GM23248 (cell line): ENCODE measurements around the gene ACTL10.

Experiments
- EZH2 ChIP-seq: fragments of 200-600 bp; sonication (generic); IDR thresholded peaks from 2 replicates; pipeline ENCODE4 v1.6.1; 2018; ENCODE audit warnings: antibody characterized with exemption, mild to moderate bottlenecking; ENCODE audit not compliant: insufficient read depth, poor library complexity, severe bottlenecking
- EZH2phosphoT487 ChIP-seq: fragments of 200-600 bp; sonication (generic); IDR thresholded peaks from 2 replicates; pipeline ENCODE4 v1.6.1; 2018; ENCODE audit warnings: antibody characterized with exemption, moderate library complexity, mild to moderate bottlenecking, low read depth; ENCODE audit not compliant: insufficient read depth

- TF ChIP-seq EZH2 (no peak), EZH2phosphoT487 (no peak)
Measured at GRCh38 chr20:33697129-33697528, 30.4 kb downstream of the ACTL10 start.
